HL-60 (cell line): Measurements from ENCODE around the gene MEIOC.

ENCODE experiments used
- DNase-seq, 2 experiments: peaks; one replicate each; pipeline ENCODE4 v3.0.0-alpha.2; 2010 to 2020; ENCODE audit warnings: low read depth in 1 of 2, low spot score in 1 of 2
- H3K27ac ChIP-seq: fragments of 250-450 bp; sonication (Bioruptor Pico); replicated peaks from 2 replicates; pipeline ENCODE4 v1.5.1; 2020; ENCODE audit warnings: mild to moderate bottlenecking, moderate library complexity
- H3K27me3 ChIP-seq: fragments of 250-450 bp; sonication (Bioruptor Pico); 2 replicates; pipeline ENCODE4 v1.5.1; 2021; ENCODE audit warnings: mild to moderate bottlenecking, moderate library complexity; ENCODE audit not compliant: insufficient read depth, poor library complexity, severe bottlenecking
- H3K4me3 ChIP-seq: replicated peaks from 2 replicates; pipeline ENCODE4 v1.5.1; 2011; ENCODE audit warnings: mild to moderate bottlenecking, control low read depth, low read length; ENCODE audit not compliant: insufficient read depth
- GABPA ChIP-seq: IDR thresholded peaks from 2 replicates; pipeline ENCODE4 v1.6.1; 2012; ENCODE audit warnings: low read depth
- POLR2AphosphoS5 ChIP-seq: IDR thresholded peaks from 2 replicates; pipeline ENCODE4 v1.6.1; 2012; ENCODE audit warnings: low read depth
- REST ChIP-seq: IDR thresholded peaks from 2 replicates; pipeline ENCODE4 v1.6.1; 2012; ENCODE audit warnings: low read depth; ENCODE audit not compliant: insufficient replicate concordance
- SPI1 ChIP-seq: IDR thresholded peaks from 2 replicates; pipeline ENCODE4 v1.6.1; 2012; ENCODE audit warnings: low read depth, mild to moderate bottlenecking, borderline replicate concordance
- TF ChIP-seq, protein P1 (sequence below): IDR thresholded peaks from one replicate; pipeline ENCODE4 v1.5.1; 2011; ENCODE audit warnings: low read length, control low read depth, inconsistent platforms; ENCODE audit not compliant: insufficient read depth

MEIOC gene

DNA sequence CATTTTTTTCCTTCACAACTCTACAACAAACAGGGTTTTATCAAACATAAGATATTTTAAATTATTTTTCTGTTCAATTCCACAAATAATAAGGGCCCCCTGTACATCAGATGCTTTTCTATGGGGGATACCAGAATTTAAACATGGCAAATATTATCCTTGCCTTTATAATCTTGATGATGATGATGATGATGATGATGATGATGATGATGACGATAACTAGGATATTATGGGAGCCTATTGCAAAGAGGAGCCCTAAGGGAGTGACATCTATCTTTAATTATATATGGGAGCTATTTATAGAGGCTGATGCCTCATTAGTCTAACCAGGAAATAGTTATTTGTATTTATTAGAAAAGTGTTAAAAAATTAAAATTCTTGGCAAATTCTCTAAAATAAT lies 6.8 kb downstream of the MEIOC start:
- no peak overlapping the region for H3K4me3 ChIP-seq
- H3K27me3 ChIP-seq, result no peaks in the 10 kb centered on the region
- DNase-seq, result no peak
- no peak for TF ChIP-seq REST
- no peak for TF ChIP-seq POLR2AphosphoS5
- no peak for TF ChIP-seq GABPA
- no peak for TF ChIP-seq SPI1
- TF ChIP-seq, protein P1, sequence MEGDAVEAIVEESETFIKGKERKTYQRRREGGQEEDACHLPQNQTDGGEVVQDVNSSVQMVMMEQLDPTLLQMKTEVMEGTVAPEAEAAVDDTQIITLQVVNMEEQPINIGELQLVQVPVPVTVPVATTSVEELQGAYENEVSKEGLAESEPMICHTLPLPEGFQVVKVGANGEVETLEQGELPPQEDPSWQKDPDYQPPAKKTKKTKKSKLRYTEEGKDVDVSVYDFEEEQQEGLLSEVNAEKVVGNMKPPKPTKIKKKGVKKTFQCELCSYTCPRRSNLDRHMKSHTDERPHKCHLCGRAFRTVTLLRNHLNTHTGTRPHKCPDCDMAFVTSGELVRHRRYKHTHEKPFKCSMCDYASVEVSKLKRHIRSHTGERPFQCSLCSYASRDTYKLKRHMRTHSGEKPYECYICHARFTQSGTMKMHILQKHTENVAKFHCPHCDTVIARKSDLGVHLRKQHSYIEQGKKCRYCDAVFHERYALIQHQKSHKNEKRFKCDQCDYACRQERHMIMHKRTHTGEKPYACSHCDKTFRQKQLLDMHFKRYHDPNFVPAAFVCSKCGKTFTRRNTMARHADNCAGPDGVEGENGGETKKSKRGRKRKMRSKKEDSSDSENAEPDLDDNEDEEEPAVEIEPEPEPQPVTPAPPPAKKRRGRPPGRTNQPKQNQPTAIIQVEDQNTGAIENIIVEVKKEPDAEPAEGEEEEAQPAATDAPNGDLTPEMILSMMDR, result no peak
- no peak overlapping the region for H3K27ac ChIP-seq

DNA sequence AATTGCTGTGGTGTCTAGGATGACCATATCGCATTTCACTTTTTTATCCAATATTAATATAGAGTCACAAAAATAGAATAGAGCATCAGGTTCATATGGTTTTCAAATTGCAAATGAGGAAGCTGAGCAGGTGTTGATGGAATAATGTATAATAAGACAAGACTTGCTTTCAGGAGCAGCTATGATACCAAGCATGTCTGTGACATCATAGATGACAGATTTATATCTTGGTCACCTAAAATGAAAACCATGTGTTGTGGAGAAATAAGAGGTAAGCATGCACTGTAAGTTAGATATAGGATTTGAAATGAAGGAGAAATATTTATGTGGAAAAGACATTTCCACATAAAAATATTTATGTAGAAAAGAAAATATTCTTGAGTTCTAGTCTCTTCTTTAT lies 8.6 kb downstream of the MEIOC start:
- Histone ChIP-seq H3K27ac (no peak overlapping the region), H3K4me3 (no peak overlapping the region), H3K27me3 (no peaks in the 10 kb centered on the region)
- no peak for DNase-seq
- TF ChIP-seq, protein P1, result no peak
- TF ChIP-seq POLR2AphosphoS5 (no peak), REST (no peak), GABPA (no peak), SPI1 (no peak)

GRCh38 chr17:44666006-44666405 lies 9.7 kb downstream of the MEIOC start:
- no peaks in the 10 kb centered on the region for H3K27me3 ChIP-seq
- no peak overlapping the region for H3K27ac ChIP-seq
- TF ChIP-seq REST (no peak), SPI1 (no peak), GABPA (no peak), POLR2AphosphoS5 (no peak)
- TF ChIP-seq, protein P1, result no peak
- H3K4me3 ChIP-seq, result no peak overlapping the region
- no peak for DNase-seq
